Measurements from ENCODE around the gene EEFSEC.

Gene EEFSEC

GRCh38 chr3:128240232-128240631 lies 87.0 kb downstream of the EEFSEC start:
- Histone ChIP-seq H3K79me2 (ENCODE audit: low read length) (peaks cover 3% of the 10 kb centered on the region; the same call in 1 of the 2 replicates), H3K9me3 (replicated peaks; ENCODE audit: insufficient read depth, low read length) (no peaks in the 10 kb centered on the region), H3F3A (ENCODE audit: insufficient read depth, low read length) (no peaks in the 10 kb centered on the region), H3K9ac (ENCODE audit: low read length) (no peak overlapping the region), H3K4me1 (ENCODE audit: low read length) (no peaks in the 10 kb centered on the region), H4K20me1 (ENCODE audit: insufficient read depth, low read length) (no peaks in the 10 kb centered on the region; the same call in 1 of the 2 replicates), H3K27me3 (replicated peaks; ENCODE audit: insufficient read depth, low read length) (no peaks in the 10 kb centered on the region), H3K4me3 (ENCODE audit: low read length) (no peak overlapping the region), H3K9me2 (replicated peaks; ENCODE audit: insufficient read depth, low read length) (no peaks in the 10 kb centered on the region), H3K27ac (ENCODE audit: low read length) (no peak overlapping the region), H3K4me2 (ENCODE audit: low read depth, low read length) (no peak overlapping the region), H3K36me3 (replicated peaks; ENCODE audit: insufficient read depth, low read length) (no peaks in the 10 kb centered on the region), H2AFZ (ENCODE audit: low read length) (no peak overlapping the region)
- no peak for TF ChIP-seq CTCF (IDR thresholded peaks at IDR 0.05; ENCODE audit: low read length)
- TF ChIP-seq EZH2 (optimal IDR thresholded peaks at IDR 0.05; ENCODE audit: low read depth, low read length) = no peak
- TF ChIP-seq EZH2phosphoT487 (IDR thresholded peaks at IDR 0.05; ENCODE audit: low read length) = no peak
- no peak for DNase-seq

GRCh38 chr3:128241741-128242140 lies 88.5 kb downstream of the EEFSEC start:
- H3K9me2 ChIP-seq (replicated peaks; ENCODE audit: insufficient read depth, low read length) = no peaks in the 10 kb centered on the region
- H3K9ac ChIP-seq (ENCODE audit: low read length) = no peak overlapping the region
- H4K20me1 ChIP-seq (ENCODE audit: insufficient read depth, low read length) = no peaks in the 10 kb centered on the region; the same call in 1 of the 2 replicates
- TF ChIP-seq CTCF (IDR thresholded peaks at IDR 0.05; ENCODE audit: low read length) (no peak), EZH2phosphoT487 (IDR thresholded peaks at IDR 0.05; ENCODE audit: low read length) (no peak), EZH2 (optimal IDR thresholded peaks at IDR 0.05; ENCODE audit: low read depth, low read length) (no peak)
- no peaks in the 10 kb centered on the region for H3F3A ChIP-seq (ENCODE audit: insufficient read depth, low read length)
- H3K4me1 ChIP-seq (ENCODE audit: low read length) = no peaks in the 10 kb centered on the region
- no peak overlapping the region for H2AFZ ChIP-seq (ENCODE audit: low read length)
- H3K4me3 ChIP-seq (ENCODE audit: low read length) = no peak overlapping the region
- H3K79me2 ChIP-seq (ENCODE audit: low read length) = peaks cover under 1% of the 10 kb centered on the region; the same call in 1 of the 2 replicates
- no peaks in the 10 kb centered on the region; the same call in 1 of the 2 replicates for H3K36me3 ChIP-seq (replicated peaks; ENCODE audit: insufficient read depth, low read length)
- H3K27ac ChIP-seq (ENCODE audit: low read length) = no peak overlapping the region
- H3K27me3 ChIP-seq (replicated peaks; ENCODE audit: insufficient read depth, low read length) = no peaks in the 10 kb centered on the region
- no peak overlapping the region for H3K4me2 ChIP-seq (ENCODE audit: low read depth, low read length)
- no peak for DNase-seq
- no peaks in the 10 kb centered on the region for H3K9me3 ChIP-seq (replicated peaks; ENCODE audit: insufficient read depth, low read length)

GRCh38 chr3:128242818-128243601 lies 89.7 kb downstream of the EEFSEC start:
- H3K36me3 ChIP-seq (replicated peaks; ENCODE audit: insufficient read depth, low read length) = no peaks in the 10 kb centered on the region; the same call in 1 of the 2 replicates
- TF ChIP-seq EZH2 (optimal IDR thresholded peaks at IDR 0.05; ENCODE audit: low read depth, low read length) = no peak
- no peak for TF ChIP-seq CTCF (IDR thresholded peaks at IDR 0.05; ENCODE audit: low read length)
- no peak for TF ChIP-seq EZH2phosphoT487 (IDR thresholded peaks at IDR 0.05; ENCODE audit: low read length)
- H3K79me2 ChIP-seq (ENCODE audit: low read length) = no peaks in the 10 kb centered on the region
- no peak overlapping the region for H3K27ac ChIP-seq (ENCODE audit: low read length)
- H3K9ac ChIP-seq (ENCODE audit: low read length) = no peak overlapping the region
- DNase-seq = no peak
- no peak overlapping the region for H3K4me3 ChIP-seq (ENCODE audit: low read length)
- no peaks in the 10 kb centered on the region for H3K9me3 ChIP-seq (replicated peaks; ENCODE audit: insufficient read depth, low read length)
- no peaks in the 10 kb centered on the region for H4K20me1 ChIP-seq (ENCODE audit: insufficient read depth, low read length)
- no peak overlapping the region for H3K4me2 ChIP-seq (ENCODE audit: low read depth, low read length)
- no peaks in the 10 kb centered on the region for H3K9me2 ChIP-seq (replicated peaks; ENCODE audit: insufficient read depth, low read length)
- H2AFZ ChIP-seq (ENCODE audit: low read length) = no peak overlapping the region
- no peaks in the 10 kb centered on the region for H3K4me1 ChIP-seq (ENCODE audit: low read length)
- H3F3A ChIP-seq (ENCODE audit: insufficient read depth, low read length) = no peaks in the 10 kb centered on the region
- no peaks in the 10 kb centered on the region for H3K27me3 ChIP-seq (replicated peaks; ENCODE audit: insufficient read depth, low read length)

Measured in MM.1S (cell line).